HK-2 (cell line): Measurements from ENCODE around the gene RAG2.
"Not testable (repeated sequence)": the region's sequence is repeated elsewhere in the genome, so short reads cannot be mapped to it uniquely, and the experiment has no call there.

Experiments
- DNase-seq: peaks from one replicate; pipeline ENCODE4 v3.0.0-alpha.2; 2018; ENCODE audit not compliant: unreplicated experiment

The RAG2 gene

DNA sequence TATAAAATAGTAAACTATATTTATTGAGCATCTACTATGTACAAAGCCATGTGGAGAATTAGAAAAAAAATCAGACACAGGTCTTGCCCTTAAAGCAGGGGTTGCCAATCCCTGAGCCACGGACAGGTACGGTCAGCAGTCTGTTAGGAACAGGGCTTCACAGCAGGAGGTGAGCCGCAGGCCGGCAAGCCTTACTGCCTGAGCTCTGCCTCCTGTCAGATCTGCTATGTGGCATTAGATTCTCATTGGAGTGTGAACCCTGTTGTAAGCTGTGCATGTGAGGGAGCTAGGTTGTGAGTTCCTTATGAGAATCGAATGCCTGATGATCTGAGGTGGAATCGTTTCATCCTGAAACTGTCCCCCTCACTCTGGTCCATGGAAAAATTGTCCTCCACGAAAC lies 2.1 kb upstream of the RAG2 start:
- DNase-seq: no peak

DNA sequence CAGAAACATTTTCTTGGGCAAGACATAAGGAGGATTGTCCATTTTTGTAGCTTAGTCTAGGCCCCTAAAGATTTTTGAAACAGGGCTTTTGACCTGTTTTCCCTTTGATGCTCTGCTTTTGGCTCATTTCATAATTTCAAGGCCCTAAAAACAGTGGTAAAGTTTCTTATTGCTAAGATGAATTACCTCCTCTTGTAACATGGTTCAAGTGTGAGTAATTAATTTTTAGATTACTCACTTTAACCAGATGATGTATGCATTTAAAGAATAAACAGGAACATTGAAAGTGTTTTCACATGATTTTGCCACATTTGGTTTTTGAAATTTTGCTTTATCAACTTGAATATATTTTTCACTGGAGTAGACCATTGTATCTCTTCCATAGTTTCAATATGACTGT lies 1.2 kb downstream of the RAG2 start:
- no peak for DNase-seq

DNA sequence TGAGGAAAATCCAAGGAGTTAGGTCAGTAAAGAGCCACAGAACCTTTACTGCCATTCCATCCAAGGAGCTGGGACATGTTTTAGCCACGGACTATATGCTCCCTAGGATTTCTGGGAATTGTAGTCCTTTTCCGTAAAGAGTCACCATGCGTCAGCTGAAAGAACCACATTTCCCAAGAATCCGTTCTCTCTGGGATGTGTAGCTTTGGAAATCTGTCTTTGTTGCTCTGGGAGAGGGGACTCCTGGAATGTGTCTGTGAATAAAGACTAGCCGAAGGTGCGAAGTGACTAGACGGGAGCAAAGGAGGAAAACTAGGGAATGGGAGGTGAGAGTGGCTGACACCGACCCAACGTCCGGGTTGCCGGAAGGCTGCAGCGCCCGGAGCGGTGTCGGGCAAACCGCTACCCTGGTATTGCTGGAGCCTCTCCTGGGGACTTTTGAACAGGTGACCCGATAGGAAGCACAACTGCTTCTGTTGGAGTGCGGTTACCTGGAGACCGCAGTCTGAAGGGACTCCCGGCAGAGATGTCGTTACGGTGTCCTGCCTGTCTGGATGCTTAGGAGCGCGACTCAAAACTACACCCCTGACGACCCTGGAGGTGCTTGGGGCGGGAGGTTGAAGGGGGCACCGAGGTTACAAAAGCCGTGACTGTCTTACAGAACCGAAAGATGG lies 3.6 kb downstream of the RAG2 start, which contains the start of gene IFTAP:
TSS of gene IFTAP (plus strand) at position 187 of the 674 bp plus-strand sequence. CDS start 15,602 bp downstream, outside the sequence.
- peak; percentile 35 for DNase-seq

DNA sequence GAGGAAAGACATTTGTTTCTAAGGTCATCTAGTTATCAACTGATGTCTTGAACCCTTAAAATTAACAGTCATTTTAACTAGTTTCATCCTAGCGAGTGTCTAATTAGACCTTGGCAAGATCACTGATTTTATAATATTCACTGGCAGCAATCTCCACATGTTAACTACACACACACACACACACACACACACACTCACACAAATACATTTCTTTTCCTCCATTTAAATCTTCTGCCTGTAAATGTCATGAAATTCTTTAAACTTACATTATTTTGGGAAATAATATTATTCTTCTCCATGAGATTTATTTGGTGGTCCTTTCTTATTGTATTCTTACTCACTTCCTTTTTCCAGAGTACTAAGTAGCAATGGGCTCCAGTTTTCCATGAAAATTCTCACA lies 6.6 kb downstream of the RAG2 start:
- DNase-seq: no peak

DNA sequence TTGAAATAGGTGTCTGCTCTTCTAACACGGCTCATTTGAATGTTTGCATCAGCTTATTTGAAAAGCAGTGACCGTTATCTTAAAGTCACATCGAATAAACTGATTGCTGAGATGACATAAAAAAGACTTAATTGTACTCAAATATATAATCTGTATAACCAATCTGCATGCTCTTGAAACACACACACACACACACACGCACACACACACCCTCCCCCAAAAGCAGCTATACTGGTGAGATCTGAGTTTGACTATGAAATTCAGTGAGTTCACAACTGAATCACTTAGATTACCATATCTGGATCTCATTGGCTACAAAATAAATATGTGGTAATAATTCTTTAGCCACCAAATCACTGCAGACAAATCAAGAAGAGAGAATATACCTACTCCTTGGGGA lies 7.5 kb downstream of the RAG2 start:
- DNase-seq: no peak

DNA sequence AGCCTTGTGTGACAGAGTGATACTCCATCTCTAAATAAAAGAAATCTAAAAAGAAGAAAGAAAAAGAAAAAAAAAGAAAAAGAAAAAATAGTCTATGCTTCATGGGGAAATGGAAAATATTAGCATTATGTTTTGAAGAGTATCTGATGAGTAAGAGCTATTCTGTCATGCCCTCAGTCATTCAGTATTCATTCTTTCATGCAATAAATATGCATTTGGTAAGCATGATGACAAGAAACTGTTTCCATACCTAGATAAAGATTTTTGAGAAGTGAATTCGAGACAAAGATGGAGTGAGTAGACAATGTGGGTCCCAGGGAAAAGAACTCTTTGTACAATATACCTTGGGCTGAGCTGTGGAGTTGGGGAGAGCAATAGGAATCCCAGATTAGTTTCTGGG lies 9.9 kb downstream of the RAG2 start:
- no peak for DNase-seq

DNA sequence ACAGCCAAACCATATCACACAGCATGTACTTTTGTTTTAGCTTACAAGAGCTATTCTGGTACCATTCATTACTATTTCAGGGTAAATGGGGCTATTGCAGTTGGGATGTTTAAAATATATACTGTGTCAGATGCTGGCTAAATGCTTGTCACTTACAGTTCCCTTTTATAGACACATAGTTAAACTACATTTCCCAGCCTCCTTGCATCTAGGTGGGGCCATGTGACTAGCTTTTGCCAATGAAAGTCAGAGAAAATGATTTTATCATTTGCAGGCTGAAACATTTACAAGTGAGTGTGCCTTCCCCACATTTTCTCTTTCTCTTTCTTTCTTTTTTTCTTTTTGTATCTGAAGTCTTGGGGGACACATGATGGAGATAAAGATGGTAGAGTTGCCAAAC lies 11.5 kb downstream of the RAG2 start:
- no peak for DNase-seq

DNA sequence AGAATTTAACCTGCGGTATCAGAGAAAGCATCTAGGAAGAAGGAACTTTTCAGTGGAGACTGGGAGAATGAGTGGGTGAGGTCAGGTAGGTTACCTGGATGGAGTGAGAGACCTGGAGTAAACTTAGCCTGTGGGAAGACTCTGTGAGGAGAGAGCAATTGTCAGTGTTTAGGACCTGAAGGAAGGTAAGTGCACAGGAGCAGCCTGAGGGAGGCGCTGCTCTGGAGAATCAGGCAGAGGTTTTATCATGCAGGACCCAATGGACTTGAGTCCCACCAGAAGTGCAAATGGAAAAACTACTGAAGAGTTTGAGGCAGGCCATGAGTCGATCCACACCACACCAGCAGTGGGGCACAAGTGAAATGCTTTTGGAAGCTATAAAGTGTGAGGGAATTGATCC lies 14.4 kb downstream of the RAG2 start:
- DNase-seq: no peak

DNA sequence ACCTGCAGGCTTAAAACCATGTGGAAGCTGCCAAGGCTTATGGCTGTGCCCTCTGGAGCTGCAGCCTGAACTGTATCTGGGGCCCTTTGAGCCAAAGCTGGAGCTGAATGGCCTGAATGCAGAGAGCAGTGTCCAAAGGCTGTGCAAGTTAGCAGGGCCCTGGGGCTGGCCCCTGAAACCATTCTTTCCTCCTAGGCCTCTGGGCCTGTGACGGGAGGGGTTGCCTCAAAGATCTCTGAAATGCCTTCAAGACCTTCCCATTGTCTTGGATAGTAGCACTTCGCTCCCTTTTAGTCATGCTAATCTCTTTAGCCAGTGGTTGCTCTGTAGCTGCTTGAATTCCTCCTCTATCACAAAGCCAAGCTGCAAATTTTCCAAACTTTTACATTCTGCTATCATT lies 16.5 kb downstream of the RAG2 start:
- DNase-seq: no peak

DNA sequence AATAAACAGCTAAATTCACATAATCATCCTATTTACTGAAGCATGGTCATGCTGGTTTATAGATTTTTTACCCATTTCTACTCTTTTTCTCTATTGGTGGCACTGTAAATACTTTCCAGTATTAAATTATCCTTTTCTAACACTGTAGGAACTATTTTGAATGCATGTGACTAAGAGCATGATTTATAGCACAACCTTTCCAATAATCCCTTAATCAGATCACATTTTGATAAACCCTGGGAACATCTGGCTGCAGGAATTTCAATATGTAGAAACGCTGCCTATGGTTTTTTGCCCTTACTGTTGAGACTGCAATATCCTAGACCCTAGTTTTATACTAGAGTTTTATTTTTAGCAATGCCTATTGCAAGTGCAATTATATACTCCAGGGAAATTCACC lies 19.6 kb downstream of the RAG2 start:
- no peak for DNase-seq

DNA sequence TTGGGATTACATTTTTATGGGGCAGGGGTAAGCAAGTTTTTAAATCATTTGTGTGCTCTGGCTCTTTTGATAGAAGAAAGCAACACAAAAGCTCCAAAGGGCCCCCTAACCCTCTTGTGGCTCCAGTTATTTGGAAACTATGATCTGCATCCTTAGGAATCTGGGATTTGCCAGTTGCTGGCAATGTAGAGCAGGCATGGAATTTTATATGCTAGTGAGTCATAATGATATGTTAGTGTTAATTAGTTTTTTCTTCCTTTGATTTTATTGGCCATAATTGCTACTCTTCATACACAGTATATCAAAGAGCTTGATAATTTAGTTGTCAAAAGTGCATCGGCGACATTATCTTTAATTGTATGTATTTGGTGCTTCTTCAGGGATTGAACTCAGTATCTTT lies 20.2 kb downstream of the RAG2 start:
- no peak for DNase-seq

DNA sequence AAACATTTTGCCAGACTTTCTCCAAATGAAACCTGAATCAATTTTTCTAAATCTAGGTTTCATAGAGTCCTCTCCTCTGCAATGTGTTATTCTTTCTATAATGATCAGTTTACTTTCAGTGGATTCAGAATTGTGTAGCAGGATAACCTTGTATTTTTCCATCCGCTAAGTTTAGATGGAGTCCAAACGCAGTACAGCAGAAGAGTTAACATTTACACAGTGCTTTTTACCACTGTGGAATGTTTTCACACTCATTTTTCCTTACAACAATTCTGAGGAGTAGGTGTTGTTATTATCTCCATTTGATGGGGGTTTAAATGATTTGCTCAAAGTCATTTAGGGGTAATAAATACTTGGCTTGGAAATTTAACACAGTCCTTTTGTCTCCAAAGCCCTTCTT lies 20.7 kb downstream of the RAG2 start:
- no peak for DNase-seq

DNA sequence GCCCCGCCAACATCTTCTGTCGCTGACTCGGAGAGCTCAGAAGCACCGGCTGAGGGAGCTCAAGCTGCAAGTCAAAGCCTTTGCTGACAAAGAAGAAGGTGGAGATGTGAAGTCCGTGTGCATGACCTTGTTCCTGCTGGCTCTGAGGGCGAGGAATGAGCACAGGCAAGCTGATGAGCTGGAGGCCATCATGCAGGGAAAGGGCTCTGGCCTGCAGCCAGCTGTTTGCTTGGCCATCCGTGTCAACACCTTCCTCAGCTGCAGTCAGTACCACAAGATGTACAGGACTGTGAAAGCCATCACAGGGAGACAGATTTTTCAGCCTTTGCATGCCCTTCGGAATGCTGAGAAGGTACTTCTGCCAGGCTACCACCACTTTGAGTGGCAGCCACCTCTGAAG lies 23.6 kb downstream of the RAG2 start:
- DNase-seq: no peak

DNA sequence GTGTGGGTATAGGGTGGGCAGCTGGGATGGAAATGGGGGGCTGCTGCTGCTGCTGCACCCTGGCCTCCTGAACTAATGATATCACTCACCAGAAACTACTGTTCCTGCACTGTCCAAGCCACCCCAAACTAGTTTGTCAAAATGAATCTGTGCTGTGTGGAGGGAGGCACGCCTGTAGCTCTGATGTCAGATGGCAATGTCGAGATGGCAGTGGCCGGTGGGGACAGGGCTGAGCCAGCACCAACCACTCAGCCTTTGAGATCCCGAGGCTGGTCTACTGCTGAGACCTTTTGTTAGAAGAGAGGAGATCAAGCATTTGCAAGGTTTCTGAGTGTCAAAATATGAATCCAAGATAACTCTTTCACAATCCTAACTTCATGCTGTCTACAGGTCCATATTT lies 28.9 kb downstream of the RAG2 start:
- no peak for DNase-seq

DNA sequence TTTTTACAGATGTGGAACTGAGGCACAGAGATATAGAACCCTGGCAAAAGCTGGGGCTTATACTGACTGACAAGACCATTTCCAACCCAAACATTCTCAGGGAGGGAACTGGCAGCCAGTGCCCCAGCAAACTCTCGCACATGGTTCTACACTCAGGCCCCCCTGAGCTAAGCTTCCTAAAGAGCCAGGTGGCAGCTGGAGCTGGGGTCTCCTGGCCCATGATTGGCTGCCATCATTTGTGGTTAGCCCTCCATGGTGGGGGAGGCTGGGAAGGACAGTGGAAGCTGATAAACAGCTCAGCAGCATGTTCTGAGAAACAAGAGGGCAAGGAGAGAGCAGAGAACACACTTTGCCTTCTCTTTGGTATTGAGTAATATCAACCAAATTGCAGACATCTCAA lies 30.3 kb downstream of the RAG2 start, which contains the start of gene RAG1:
TSS of gene RAG1 (plus strand) at position 314 of the 400 bp plus-strand sequence. CDS start 5,298 bp downstream, outside the sequence.
- DNase-seq: no peak

DNA sequence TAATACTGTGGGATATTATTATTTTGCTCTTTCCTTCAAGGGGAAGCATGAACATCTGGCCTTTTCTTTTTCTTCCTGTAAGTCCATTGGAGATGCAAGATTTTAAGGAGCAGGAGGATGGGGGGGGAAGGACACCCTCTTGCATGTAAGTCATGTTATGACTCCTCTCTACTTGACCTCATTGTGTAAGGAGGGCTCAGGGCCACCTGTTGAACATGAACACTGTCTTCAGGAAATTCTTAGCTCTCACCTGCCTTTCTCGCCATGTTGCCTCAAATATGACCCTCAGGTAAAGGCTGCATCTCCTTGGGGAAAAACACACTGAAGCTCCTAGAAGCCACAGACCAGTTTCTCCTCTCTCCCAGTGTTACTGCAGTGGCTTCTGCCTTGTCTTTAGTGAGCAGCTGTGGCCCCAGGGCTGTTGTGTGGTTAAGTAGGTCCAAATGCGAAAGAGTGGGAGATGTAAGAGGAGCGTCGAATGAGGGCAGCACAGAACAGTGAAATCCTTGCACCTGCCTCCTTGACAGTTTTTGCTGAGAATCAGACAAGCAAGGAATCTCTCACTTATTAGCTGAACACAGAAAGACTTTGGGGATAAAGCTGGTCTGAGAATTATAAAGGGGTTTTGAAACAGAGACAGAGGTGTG lies 31.5 kb downstream of the RAG2 start:
- DNase-seq: no peak

DNA sequence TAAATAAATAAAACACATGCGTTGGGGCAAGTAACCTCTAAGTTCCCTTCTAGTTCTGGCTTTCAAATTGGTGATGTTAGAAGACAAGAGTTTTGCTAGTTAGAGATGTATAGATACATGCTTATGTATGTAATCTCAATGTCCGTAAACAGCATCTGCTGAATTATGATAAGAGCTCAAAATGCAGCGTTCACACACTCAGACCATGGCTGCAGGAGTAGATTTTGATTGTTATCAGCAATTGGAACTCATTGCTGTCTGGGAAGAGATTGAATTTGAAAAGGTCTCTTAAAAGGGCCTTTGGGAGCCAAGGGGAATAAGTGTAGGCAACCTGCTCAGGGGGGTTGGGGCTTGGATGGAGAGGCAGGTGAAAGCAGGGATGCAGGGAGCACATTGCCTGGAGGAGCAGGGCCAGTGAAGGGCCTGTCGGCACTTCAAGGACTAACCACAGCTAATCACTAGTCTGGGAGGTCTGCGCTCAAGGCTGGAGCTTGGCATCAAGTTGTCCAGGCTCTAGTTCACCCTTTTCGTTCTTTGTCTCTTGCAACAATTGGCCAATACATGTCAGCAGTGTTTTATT lies 32.9 kb downstream of the RAG2 start:
- DNase-seq: no peak

DNA sequence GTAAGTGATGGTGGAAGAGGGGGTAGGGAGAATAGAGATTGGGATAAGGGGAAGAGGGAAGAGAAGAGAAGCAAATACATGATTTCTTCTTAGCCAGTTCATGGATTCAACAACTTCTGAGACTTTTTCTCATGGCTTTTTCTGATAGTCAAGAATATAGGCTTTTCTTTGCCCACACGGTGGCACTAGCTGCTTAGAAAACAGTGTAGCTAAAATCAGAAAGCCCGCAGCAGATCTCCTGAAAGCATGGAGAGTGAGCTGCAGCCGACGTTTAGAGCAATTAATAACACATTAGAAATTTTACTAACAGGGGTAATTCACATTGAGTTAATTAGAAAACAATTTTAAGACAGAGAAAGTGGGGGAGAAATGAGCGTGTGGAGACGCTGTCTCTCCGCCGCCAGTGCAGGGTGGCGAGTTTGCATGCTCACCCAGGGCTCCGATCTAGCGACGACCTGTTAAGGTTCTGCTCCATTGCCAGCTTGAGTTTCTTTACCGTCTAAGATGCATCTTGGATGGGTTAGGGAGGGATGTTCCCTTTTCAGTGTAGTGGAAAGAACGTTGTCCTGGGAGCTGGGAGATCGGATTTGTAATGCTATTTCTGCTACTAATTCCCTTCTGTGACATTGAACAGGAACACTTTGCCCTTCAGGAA lies 33.5 kb downstream of the RAG2 start:
- DNase-seq: peak; percentile 13

DNA sequence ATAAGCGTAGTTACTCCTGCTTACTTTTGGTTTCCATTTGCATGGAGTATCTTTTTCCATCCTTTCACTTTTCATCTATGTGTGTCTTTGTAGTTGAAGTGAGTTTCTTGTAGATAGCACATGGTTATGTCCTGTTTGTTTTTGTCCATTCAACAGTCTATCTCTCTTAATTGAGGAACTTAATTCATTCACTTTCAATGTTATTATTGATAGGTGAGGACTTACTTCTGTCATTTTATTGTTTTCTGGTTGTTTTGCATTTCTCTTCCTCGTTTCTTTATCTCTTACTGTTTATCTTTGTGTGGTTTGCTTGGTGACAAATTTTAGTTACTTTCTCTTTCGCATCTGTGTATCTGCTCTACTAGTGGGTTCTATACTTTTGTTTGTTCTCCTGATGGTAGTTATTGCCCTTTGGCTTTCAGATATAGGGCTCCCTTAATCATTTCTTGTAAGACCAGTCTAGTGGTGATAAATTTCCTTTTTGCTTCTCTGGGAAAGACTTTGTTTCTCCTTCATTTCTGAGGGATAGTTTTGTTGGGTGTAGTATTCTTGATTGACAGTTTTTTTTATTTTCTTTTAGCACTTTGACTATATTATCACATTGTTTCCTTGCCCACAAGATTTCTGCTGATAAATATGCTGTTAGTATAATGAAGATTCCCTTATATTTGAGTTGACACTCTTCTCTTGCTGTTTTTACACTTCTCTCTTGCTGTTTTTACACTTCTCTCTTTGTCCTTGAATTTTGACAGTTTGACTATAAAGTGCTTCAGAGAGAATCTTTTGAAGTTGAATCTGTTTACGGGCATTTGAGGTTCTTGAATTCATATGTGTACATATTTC lies 39.2 kb downstream of the RAG2 start:
- DNase-seq: no peak

DNA sequence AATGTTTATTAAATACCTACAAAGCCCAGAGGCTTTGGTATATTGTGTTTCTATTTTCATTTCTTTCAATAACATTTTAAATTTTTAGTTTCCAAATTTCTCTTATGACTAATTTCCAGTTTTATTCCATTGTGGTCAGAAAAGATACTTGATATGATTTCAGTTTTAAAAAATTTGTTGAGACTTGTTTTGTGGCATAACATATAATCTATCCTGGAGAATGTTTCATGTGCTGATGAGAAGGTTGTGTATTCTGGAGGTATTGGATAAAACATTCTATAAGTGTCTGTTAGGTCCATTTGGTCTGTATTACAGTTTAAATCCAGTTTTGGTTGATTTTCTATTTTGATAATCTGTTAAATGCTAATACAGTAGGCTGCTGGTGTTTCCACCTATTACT lies 40.0 kb downstream of the RAG2 start:
- no peak for DNase-seq

DNA sequence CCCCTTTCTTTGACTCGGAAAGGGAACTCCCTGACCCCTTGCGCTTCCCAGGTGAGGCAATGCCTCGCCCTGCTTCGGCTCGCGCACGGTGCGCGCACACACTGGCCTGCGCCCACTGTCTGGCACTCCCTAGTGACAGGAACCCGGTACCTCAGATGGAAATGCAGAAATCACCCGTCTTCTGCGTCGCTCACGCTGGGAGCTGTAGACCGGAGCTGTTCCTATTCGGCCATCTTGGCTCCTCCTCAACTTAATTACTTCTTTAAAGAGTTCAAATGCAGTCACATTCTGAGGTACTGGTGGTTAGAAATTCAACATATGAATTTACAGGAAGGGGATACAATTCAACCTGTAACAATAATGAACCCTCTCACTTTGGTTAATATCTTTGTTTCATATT lies 40.6 kb downstream of the RAG2 start:
- DNase-seq: not testable (repeated sequence)
